ENCODE measurements around the gene KCNK10. TPM values are rescaled to one million over a fixed set of nuclear protein-coding genes. Genes with fewer than 3 reads are reported as not detected.

KCNK10 gene
- total RNA-seq, 1 experiment from 2014 or later = 2.9 TPM

GRCh38 chr14:88323523-88324199 lies 592 bp upstream of the KCNK10 start:
- peak overlapping the region; percentile 47 for H3K4me3 ChIP-seq (ENCODE audit: low read depth, low read length)
- H3K9me3 ChIP-seq = 0 out of 2 replicates have a peak, but pooled peaks cover 4% of the 10 kb centered on the region
- Mint-ChIP-seq H3K36me3 (ENCODE audit: insufficient read depth, unreplicated experiment) (no peaks in the 10 kb centered on the region), H3K9me3 (ENCODE audit: unreplicated experiment) (no peaks in the 10 kb centered on the region), H3K27ac (ENCODE audit: unreplicated experiment) (no peak overlapping the region), H3K4me1 (ENCODE audit: low read depth, unreplicated experiment) (no peaks in the 10 kb centered on the region), H3K4me3 (ENCODE audit: unreplicated experiment) (peak overlapping the region; percentile 77), H3K27me3 (ENCODE audit: insufficient read depth, unreplicated experiment) (peaks cover 17% of the 10 kb centered on the region)
- ChIA-PET CTCF (interaction anchor here (0.8 kb wide), 1 partner anchor 237 kb away, joined by 6 read pairs; no protein-coding TSS in a partner anchor), POLR2A (interaction anchor here (0.6 kb wide), 1 partner anchor 57 kb away, joined by 4 read pairs; no protein-coding TSS in a partner anchor)
- no peaks in the 10 kb centered on the region; the same call in none of the 2 replicates for H3K27me3 ChIP-seq (replicated peaks; ENCODE audit: control insufficient read depth, insufficient read depth, low read length)
- no peaks in the 10 kb centered on the region for H3K36me3 ChIP-seq (ENCODE audit: control insufficient read depth, insufficient read depth, low read length)
- intact Hi-C loops (cut with micrococcal nuclease; ENCODE audit: unreplicated experiment) = loop anchor here (2.0 kb wide), 1 partner anchor 57 kb away; no protein-coding TSS in a partner anchor
- BruUV-seq (replicated peaks) = no TSS peak
- H3K4me1 ChIP-seq = peaks cover 7% of the 10 kb centered on the region
- TF ChIP-seq, protein P1, sequence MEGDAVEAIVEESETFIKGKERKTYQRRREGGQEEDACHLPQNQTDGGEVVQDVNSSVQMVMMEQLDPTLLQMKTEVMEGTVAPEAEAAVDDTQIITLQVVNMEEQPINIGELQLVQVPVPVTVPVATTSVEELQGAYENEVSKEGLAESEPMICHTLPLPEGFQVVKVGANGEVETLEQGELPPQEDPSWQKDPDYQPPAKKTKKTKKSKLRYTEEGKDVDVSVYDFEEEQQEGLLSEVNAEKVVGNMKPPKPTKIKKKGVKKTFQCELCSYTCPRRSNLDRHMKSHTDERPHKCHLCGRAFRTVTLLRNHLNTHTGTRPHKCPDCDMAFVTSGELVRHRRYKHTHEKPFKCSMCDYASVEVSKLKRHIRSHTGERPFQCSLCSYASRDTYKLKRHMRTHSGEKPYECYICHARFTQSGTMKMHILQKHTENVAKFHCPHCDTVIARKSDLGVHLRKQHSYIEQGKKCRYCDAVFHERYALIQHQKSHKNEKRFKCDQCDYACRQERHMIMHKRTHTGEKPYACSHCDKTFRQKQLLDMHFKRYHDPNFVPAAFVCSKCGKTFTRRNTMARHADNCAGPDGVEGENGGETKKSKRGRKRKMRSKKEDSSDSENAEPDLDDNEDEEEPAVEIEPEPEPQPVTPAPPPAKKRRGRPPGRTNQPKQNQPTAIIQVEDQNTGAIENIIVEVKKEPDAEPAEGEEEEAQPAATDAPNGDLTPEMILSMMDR (IDR thresholded peaks at IDR 0.05; ENCODE audit: insufficient read depth in 1 of 2, low read depth in 1 of 2, low read length in 1 of 2, severe bottlenecking in 1 of 2, unreplicated experiment in 1 of 2) = no peak
- DNase-seq = peak in 1 of 2 experiments; percentile 52

GRCh38 chr14:88322504-88323085 lies 474 bp downstream of the KCNK10 start:
- Mint-ChIP-seq H3K4me1 (ENCODE audit: low read depth, unreplicated experiment) (no peaks in the 10 kb centered on the region), H3K36me3 (ENCODE audit: insufficient read depth, unreplicated experiment) (no peaks in the 10 kb centered on the region), H3K4me3 (ENCODE audit: unreplicated experiment) (no peak overlapping the region), H3K9me3 (ENCODE audit: unreplicated experiment) (no peaks in the 10 kb centered on the region), H3K27me3 (ENCODE audit: insufficient read depth, unreplicated experiment) (peaks cover 17% of the 10 kb centered on the region), H3K27ac (ENCODE audit: unreplicated experiment) (no peak overlapping the region)
- no peak for DNase-seq
- intact Hi-C loops (cut with micrococcal nuclease; ENCODE audit: unreplicated experiment) = loop anchor here (2.0 kb wide), 1 partner anchor 58 kb away; no protein-coding TSS in a partner anchor
- Histone ChIP-seq H3K9me3 (no peaks in the 10 kb centered on the region), H3K4me1 (peaks cover 7% of the 10 kb centered on the region), H3K4me3 (ENCODE audit: low read depth, low read length) (peak overlapping the region; percentile 47), H3K27me3 (replicated peaks; ENCODE audit: control insufficient read depth, insufficient read depth, low read length) (no peaks in the 10 kb centered on the region; the same call in none of the 2 replicates), H3K36me3 (ENCODE audit: control insufficient read depth, insufficient read depth, low read length) (no peaks in the 10 kb centered on the region)
- TF ChIP-seq, protein P1 (IDR thresholded peaks at IDR 0.05; ENCODE audit: insufficient read depth in 1 of 2, low read depth in 1 of 2, low read length in 1 of 2, severe bottlenecking in 1 of 2, unreplicated experiment in 1 of 2) = no peak
- CTCF ChIA-PET = no interaction called here
- POLR2A ChIA-PET = no interaction called here
- BruUV-seq (replicated peaks) = no TSS peak

GRCh38 chr14:88321692-88322503 lies 1.2 kb downstream of the KCNK10 start:
- Mint-ChIP-seq H3K27me3 (ENCODE audit: insufficient read depth, unreplicated experiment) (peaks cover 13% of the 10 kb centered on the region), H3K36me3 (ENCODE audit: insufficient read depth, unreplicated experiment) (no peaks in the 10 kb centered on the region), H3K4me3 (ENCODE audit: unreplicated experiment) (no peak overlapping the region), H3K27ac (ENCODE audit: unreplicated experiment) (no peak overlapping the region), H3K4me1 (ENCODE audit: low read depth, unreplicated experiment) (no peaks in the 10 kb centered on the region), H3K9me3 (ENCODE audit: unreplicated experiment) (no peaks in the 10 kb centered on the region)
- POLR2A ChIA-PET = no interaction called here
- H3K36me3 ChIP-seq (ENCODE audit: control insufficient read depth, insufficient read depth, low read length) = no peaks in the 10 kb centered on the region
- TF ChIP-seq, protein P1 (IDR thresholded peaks at IDR 0.05; ENCODE audit: insufficient read depth in 1 of 2, low read depth in 1 of 2, low read length in 1 of 2, severe bottlenecking in 1 of 2, unreplicated experiment in 1 of 2) = no peak
- H3K9me3 ChIP-seq = no peaks in the 10 kb centered on the region
- CTCF ChIA-PET = no interaction called here
- intact Hi-C loops (cut with micrococcal nuclease; ENCODE audit: unreplicated experiment) = loop anchor here (2.0 kb wide), 1 partner anchor 59 kb away; no protein-coding TSS in a partner anchor
- no TSS peak for BruUV-seq (replicated peaks)
- H3K27me3 ChIP-seq (replicated peaks; ENCODE audit: control insufficient read depth, insufficient read depth, low read length) = no peaks in the 10 kb centered on the region; the same call in none of the 2 replicates
- no peak overlapping the region for H3K4me3 ChIP-seq (ENCODE audit: low read depth, low read length)
- H3K4me1 ChIP-seq = peaks cover 7% of the 10 kb centered on the region
- no peak for DNase-seq

Data from Caco-2 (cell line).